Activated CD8-positive, alpha-beta T cell treated with anti-CD3 and anti-CD28 coated beads for 36 hours (primary cell): ENCODE results near the gene HOXB9. TPM values are rescaled to one million over a fixed set of nuclear protein-coding genes. Genes with fewer than 3 reads are reported as not detected.

Source experiments
- ATAC-seq: fragments of 200-7000 bp; cut with Tn5 transposase; one replicate; pipeline ENCODE4 v1.10.0; 2021; ENCODE audit warnings: mild to moderate bottlenecking, moderate library complexity
- CTCF ChIA-PET: fragments of 350-600 bp; sonication (Branson Sonifier 250); formaldehyde crosslinking; loops from one replicate; lab custom pipeline; 2021; ENCODE audit warnings: antibody characterized with exemption; lab: Charles Lee
- POLR2A ChIA-PET: fragments of 350-600 bp; sonication (Branson Sonifier 250); formaldehyde crosslinking; loops from one replicate; lab custom pipeline; 2021; ENCODE audit warnings: antibody characterized with exemption; lab: Charles Lee
- DNase-seq: peaks from one replicate; pipeline ENCODE4 v3.0.0-alpha.2; 2020
- H3K27ac Mint-ChIP-seq: one replicate; pipeline ENCODE4 v1.8.0; 2021; ENCODE audit warnings: mild to moderate bottlenecking, mixed read lengths
- H3K27me3 Mint-ChIP-seq: one replicate; pipeline ENCODE4 v1.8.0; 2021; ENCODE audit warnings: mixed read lengths
- H3K36me3 Mint-ChIP-seq: one replicate; pipeline ENCODE4 v1.8.0; 2021; ENCODE audit warnings: low read depth, mixed read lengths
- H3K4me1 Mint-ChIP-seq: one replicate; pipeline ENCODE4 v1.8.0; 2021; ENCODE audit warnings: low read depth, mixed read lengths
- H3K4me3 Mint-ChIP-seq: one replicate; pipeline ENCODE4 v1.8.0; 2021; ENCODE audit warnings: mild to moderate bottlenecking, moderate library complexity, mixed read lengths
- H3K9me3 Mint-ChIP-seq: one replicate; pipeline ENCODE4 v1.8.0; 2021; ENCODE audit warnings: mixed read lengths
- intact Hi-C: fragments of 100-400 bp; cut with micrococcal nuclease; formaldehyde crosslinking; loops from one replicate; pipeline ENCODE4 v1.10.0; 2022
- total RNA-seq, 2 experiments: library from RNA; stranded (reverse); gene quantifications; one replicate each; pipeline ENCODE4 v1.2.3, GENCODE V29; 2021
- TF ChIP-seq, protein P1 (sequence below): fragments of 200-600 bp; IDR thresholded peaks from one replicate; pipeline ENCODE4 v1.8.0; 2022; ENCODE audit warnings: antibody characterized with exemption, mild to moderate bottlenecking

HOXB9 gene
- total RNA-seq, 2 experiments from 2014 or later = 6.9 to 7.0 TPM

DNA sequence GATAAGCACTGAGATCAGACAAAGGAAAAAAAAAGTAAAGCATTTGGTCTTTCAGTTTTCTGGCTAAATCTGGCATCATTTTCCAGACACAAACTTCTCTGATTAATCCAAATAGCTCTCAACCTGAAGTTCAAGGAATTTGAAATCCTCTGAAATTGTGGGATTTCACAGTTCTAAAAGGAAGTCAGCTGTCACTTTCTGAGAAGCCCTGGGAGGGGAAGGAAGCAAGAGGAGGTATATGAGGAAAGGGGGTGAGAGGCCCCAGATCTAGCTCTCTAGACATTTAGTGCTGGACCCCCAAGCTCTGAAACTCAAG is 17.5 kb upstream of the HOXB9 start:
- H3K4me3 Mint-ChIP-seq = no peak overlapping the region
- intact Hi-C loops = no loop called here
- TF ChIP-seq, protein P1, sequence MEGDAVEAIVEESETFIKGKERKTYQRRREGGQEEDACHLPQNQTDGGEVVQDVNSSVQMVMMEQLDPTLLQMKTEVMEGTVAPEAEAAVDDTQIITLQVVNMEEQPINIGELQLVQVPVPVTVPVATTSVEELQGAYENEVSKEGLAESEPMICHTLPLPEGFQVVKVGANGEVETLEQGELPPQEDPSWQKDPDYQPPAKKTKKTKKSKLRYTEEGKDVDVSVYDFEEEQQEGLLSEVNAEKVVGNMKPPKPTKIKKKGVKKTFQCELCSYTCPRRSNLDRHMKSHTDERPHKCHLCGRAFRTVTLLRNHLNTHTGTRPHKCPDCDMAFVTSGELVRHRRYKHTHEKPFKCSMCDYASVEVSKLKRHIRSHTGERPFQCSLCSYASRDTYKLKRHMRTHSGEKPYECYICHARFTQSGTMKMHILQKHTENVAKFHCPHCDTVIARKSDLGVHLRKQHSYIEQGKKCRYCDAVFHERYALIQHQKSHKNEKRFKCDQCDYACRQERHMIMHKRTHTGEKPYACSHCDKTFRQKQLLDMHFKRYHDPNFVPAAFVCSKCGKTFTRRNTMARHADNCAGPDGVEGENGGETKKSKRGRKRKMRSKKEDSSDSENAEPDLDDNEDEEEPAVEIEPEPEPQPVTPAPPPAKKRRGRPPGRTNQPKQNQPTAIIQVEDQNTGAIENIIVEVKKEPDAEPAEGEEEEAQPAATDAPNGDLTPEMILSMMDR = no peak
- peaks cover 16% of the 10 kb centered on the region for H3K4me1 Mint-ChIP-seq
- H3K27ac Mint-ChIP-seq = no peak overlapping the region
- no peaks in the 10 kb centered on the region for H3K36me3 Mint-ChIP-seq
- DNase-seq = no peak
- CTCF ChIA-PET = interaction anchor here (0.7 to 2.0 kb wide), 4 partner anchors 8 to 235 kb away, joined by 3 to 8 read pairs (median 4); no protein-coding TSS in a partner anchor
- H3K27me3 Mint-ChIP-seq = peaks cover 76% of the 10 kb centered on the region
- H3K9me3 Mint-ChIP-seq = no peaks in the 10 kb centered on the region
- POLR2A ChIA-PET = no interaction called here
- ATAC-seq = no peak

DNA sequence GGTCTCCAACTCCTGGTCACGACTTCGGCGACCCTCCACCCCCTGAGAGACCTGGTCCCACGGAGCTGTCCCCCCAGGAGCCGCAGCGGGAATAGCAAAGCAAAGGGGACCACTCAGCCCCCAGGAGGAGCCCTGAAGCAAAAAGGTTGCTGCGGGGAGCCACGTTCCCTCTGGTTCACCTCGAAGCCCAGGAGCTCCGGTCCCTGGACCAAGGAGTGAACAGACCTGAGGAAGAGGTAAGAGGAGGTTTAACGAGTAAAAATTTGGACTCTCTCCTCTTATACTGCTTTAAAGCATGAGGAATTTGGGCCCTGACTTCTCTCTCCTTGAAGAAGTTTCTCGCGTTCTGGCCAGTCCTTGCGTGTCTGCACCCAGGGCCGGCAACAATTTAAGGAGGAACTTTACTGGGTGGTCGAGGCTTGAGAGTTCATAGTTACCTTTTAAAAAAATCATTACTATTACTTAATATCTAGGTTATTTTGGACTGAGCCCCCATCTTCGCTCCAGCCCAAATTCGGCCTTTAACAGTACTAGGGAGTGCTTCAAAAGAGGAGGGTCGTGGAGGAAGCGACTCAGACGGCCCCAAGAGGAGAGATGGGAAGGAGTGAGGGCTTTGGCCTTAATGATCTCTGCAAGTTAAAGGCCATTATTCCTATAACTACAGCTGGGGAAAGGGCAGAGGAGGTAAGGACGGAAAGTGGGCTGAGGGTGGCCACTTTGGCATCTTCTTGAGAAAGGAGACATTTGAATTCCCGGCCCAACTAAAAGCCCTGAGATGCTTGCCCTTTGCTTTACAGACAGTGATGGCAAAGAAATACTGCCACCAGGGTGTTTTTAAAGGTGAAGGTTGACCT is 16.9 kb upstream of the HOXB9 start:
- H3K27ac Mint-ChIP-seq = no peak overlapping the region
- TF ChIP-seq, protein P1 = no peak
- no peak overlapping the region for H3K4me3 Mint-ChIP-seq
- H3K4me1 Mint-ChIP-seq = peaks cover 16% of the 10 kb centered on the region
- CTCF ChIA-PET = interaction anchor here (0.7 to 2.0 kb wide), 5 partner anchors 7 to 236 kb away, joined by 3 to 8 read pairs (median 4); no protein-coding TSS in a partner anchor
- no peak for DNase-seq
- no peaks in the 10 kb centered on the region for H3K9me3 Mint-ChIP-seq
- POLR2A ChIA-PET = no interaction called here
- no peak for ATAC-seq
- peaks cover 76% of the 10 kb centered on the region for H3K27me3 Mint-ChIP-seq
- intact Hi-C loops = no loop called here
- H3K36me3 Mint-ChIP-seq = no peaks in the 10 kb centered on the region

DNA sequence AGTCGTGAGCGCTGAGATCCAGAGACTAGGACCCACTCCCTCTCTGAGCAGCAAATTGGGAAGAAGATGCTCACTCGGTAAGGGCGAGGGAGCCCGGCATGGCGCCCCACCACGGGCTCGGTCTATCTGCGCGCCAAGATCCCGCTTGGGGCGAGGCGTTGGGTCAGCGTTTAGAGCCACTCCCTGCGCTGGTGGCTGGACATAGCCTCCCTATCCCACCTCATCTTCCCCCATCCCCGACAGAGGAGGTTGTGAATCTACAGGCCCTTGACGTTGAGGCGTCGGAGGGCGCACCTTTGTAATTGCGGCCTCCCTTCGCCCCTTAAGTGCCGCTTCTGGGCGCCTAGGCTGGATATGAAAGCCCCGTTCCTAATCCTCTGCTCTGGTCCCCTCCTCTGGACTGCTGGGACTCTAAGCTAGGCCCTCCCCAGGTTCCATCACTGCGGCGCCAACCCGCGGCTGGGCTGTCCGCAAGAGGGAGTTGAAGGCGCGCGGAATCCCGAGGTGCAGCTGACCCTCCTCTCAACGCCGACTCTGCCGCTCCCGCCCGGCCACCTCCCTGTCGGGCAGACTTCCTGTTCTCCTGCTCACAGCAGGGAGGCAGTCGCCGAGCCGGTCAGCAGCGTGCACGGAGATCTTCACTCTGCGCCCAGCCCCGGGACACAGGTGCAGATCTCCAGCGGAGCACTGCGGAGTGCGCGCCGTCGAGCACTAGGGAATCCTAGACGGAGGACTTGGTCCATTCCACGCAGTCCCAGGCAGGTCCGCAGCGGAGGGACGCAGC is 16.1 kb upstream of the HOXB9 start:
- H3K9me3 Mint-ChIP-seq = no peaks in the 10 kb centered on the region

DNA sequence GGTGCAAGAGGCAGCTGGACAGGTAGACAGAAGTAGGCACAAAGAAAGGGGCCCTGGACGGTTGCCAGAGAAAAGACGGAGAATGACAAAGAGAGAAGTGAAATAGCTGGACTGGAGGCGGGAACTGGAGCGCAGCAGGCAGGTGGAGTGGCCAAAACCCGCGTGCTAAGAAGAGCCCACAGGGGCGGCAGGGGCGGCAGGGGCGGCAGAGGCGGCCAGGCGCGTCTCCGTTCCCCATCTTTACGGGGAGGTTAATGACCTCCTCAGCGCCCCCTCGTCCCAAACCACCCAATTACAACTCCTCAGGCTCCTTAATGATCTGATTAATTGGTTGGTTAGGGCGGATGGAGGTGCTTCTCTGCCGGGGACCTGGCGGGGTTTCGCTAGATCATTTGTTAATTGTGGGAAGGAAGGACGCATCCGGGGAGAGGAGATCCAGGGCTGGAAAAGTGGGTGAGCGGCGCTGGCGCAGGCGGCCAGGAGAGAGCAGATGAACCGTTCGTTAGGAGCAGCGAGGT is 15.4 kb upstream of the HOXB9 start:
- CTCF ChIA-PET = interaction anchor here (0.9 to 1.8 kb wide), 2 partner anchors 37 to 82 kb away, joined by 4 read pairs; no protein-coding TSS in a partner anchor
- peaks cover 82% of the 10 kb centered on the region for H3K27me3 Mint-ChIP-seq
- DNase-seq (peak; percentile 28), ATAC-seq (no peak)
- TF ChIP-seq, protein P1 = no peak
- H3K4me1 Mint-ChIP-seq = peaks cover 12% of the 10 kb centered on the region
- no peak overlapping the region for H3K27ac Mint-ChIP-seq
- no peaks in the 10 kb centered on the region for H3K9me3 Mint-ChIP-seq
- intact Hi-C loops = no loop called here
- POLR2A ChIA-PET = no interaction called here
- no peak overlapping the region for H3K4me3 Mint-ChIP-seq
- no peaks in the 10 kb centered on the region for H3K36me3 Mint-ChIP-seq

More for the DNA sequence above, 16.1 kb upstream of the HOXB9 start:
- ChIA-PET CTCF (interaction anchor here (1.1 kb wide), 1 partner anchor 10 kb away, joined by 4 read pairs; no protein-coding TSS in a partner anchor), POLR2A (no interaction called here)
- TF ChIP-seq, protein P1 = no peak
- Mint-ChIP-seq H3K27ac (no peak overlapping the region), H3K4me3 (no peak overlapping the region), H3K36me3 (no peaks in the 10 kb centered on the region), H3K4me1 (peaks cover 12% of the 10 kb centered on the region), H3K27me3 (peaks cover 78% of the 10 kb centered on the region)
- DNase-seq (no peak), ATAC-seq (no peak)
- intact Hi-C loops = no loop called here
